GM23248 (cell line): ENCODE data around the gene MOB3B.

Experiments
- EZH2 ChIP-seq: fragments of 200-600 bp; sonication (generic); IDR thresholded peaks from 2 replicates; pipeline ENCODE4 v1.6.1; 2018; ENCODE audit warnings: antibody characterized with exemption, mild to moderate bottlenecking; ENCODE audit not compliant: insufficient read depth, poor library complexity, severe bottlenecking
- EZH2phosphoT487 ChIP-seq: fragments of 200-600 bp; sonication (generic); IDR thresholded peaks from 2 replicates; pipeline ENCODE4 v1.6.1; 2018; ENCODE audit warnings: antibody characterized with exemption, moderate library complexity, mild to moderate bottlenecking, low read depth; ENCODE audit not compliant: insufficient read depth

GRCh38 chr9:27505744-27506161 is 23.9 kb downstream of the MOB3B start:
- TF ChIP-seq EZH2: no peak
- no peak for TF ChIP-seq EZH2phosphoT487
